Neural cell (in vitro differentiated cells): ENCODE results near the gene GSTM3. TPM values are rescaled to one million over a fixed set of nuclear protein-coding genes. Genes with fewer than 3 reads are reported as not detected.

Experiments used
- H2AFZ ChIP-seq: fragments of 200-600, 300-800 bp; sonication (generic), shearing (Covaris generic); 2 replicates; pipeline ENCODE4 v1.6.0; 2014; ENCODE audit warnings: low read depth, mild to moderate bottlenecking, antibody characterized with exemption, low read length, moderate library complexity
- H3F3A ChIP-seq: fragments of 200-600 bp; shearing (Covaris generic); 2 replicates; pipeline ENCODE4 v1.6.1; 2016; ENCODE audit warnings: mild to moderate bottlenecking, moderate library complexity, mixed read lengths, antibody characterized with exemption, low read length; ENCODE audit not compliant: insufficient read depth, poor library complexity, severe bottlenecking
- H3K27ac ChIP-seq: fragments of 200-600, 300-800 bp; sonication (generic), shearing (Covaris generic); 2 replicates; pipeline ENCODE4 v1.5.1; 2014; ENCODE audit warnings: mild to moderate bottlenecking, low read length, moderate library complexity
- H3K27me3 ChIP-seq: fragments of 300-800, 200-600 bp; sonication (generic), shearing (Covaris generic); 2 replicates; pipeline ENCODE4 v1.6.0; 2014; ENCODE audit warnings: mild to moderate bottlenecking, low read depth, low read length, moderate library complexity; ENCODE audit not compliant: insufficient read depth
- H3K36me3 ChIP-seq: fragments of 300-800, 200-600 bp; sonication (generic), shearing (Covaris generic); 2 replicates; pipeline ENCODE4 v1.5.1; 2014; ENCODE audit warnings: mild to moderate bottlenecking, antibody characterized with exemption, low read length, moderate library complexity; ENCODE audit not compliant: insufficient read depth
- H3K4me2 ChIP-seq: fragments of 300-800, 200-600 bp; sonication (generic), shearing (Covaris generic); 2 replicates; pipeline ENCODE4 v1.6.0; 2014; ENCODE audit warnings: mild to moderate bottlenecking, low read length
- H3K4me3 ChIP-seq: fragments of 300-800, 200-600 bp; sonication (generic), shearing (Covaris generic); 2 replicates; pipeline ENCODE4 v1.5.1; 2014; ENCODE audit warnings: mild to moderate bottlenecking, low read length, moderate library complexity
- H3K79me2 ChIP-seq: fragments of 200-600 bp; shearing (Covaris generic); replicated peaks from 2 replicates; pipeline ENCODE4 v1.6.0; 2014; ENCODE audit warnings: mild to moderate bottlenecking, low read length, moderate library complexity; ENCODE audit not compliant: insufficient read depth
- H3K9ac ChIP-seq: fragments of 300-800, 200-600 bp; sonication (generic), shearing (Covaris generic); 2 replicates; pipeline ENCODE4 v1.6.1; 2016; ENCODE audit warnings: mild to moderate bottlenecking, low read length, mixed read lengths
- H3K9me2 ChIP-seq: fragments of 200-600 bp; shearing (Covaris generic); 2 replicates; pipeline ENCODE4 v1.6.1; 2016; ENCODE audit warnings: mild to moderate bottlenecking, low read length, mixed read lengths; ENCODE audit not compliant: insufficient read depth
- H3K9me3 ChIP-seq: fragments of 200-600, 300-800 bp; sonication (generic), shearing (Covaris generic); 2 replicates; pipeline ENCODE4 v1.6.1; 2016; ENCODE audit warnings: mild to moderate bottlenecking, mixed run types, low read length, moderate library complexity, mixed read lengths
- H4K20me1 ChIP-seq: fragments of 200-600 bp; shearing (Covaris generic); 2 replicates; pipeline ENCODE4 v1.6.1; 2016; ENCODE audit warnings: mild to moderate bottlenecking, mixed run types; ENCODE audit not compliant: insufficient read depth
- CTCF ChIP-seq: fragments of 450-650 bp; IDR thresholded peaks from 2 replicates; pipeline ENCODE4 v1.5.1; 2014; ENCODE audit warnings: antibody characterized with exemption, mild to moderate bottlenecking, moderate library complexity; ENCODE audit not compliant: poor library complexity, severe bottlenecking
- EP300 ChIP-seq: fragments of 450-650 bp; conservative IDR thresholded peaks from 2 replicates; pipeline ENCODE4 v1.6.1; 2014; ENCODE audit warnings: antibody characterized with exemption, mild to moderate bottlenecking, moderate library complexity; ENCODE audit not compliant: poor library complexity, severe bottlenecking
- EZH2 ChIP-seq: fragments of 200-600, 300-800 bp; shearing (Covaris generic), sonication (generic); IDR thresholded peaks from 2 replicates; pipeline ENCODE4 v1.6.1; 2014; ENCODE audit warnings: antibody characterized with exemption, low read length, borderline replicate concordance, mild to moderate bottlenecking; ENCODE audit not compliant: insufficient read depth, poor library complexity, severe bottlenecking
- MXI1 ChIP-seq: fragments of 450-650 bp; conservative IDR thresholded peaks from 2 replicates; pipeline ENCODE4 v1.6.1; 2014; ENCODE audit warnings: antibody characterized with exemption, mild to moderate bottlenecking; ENCODE audit not compliant: poor library complexity, severe bottlenecking
- POLR2AphosphoS5 ChIP-seq: IDR thresholded peaks from 2 replicates; pipeline ENCODE4 v1.6.1; 2012
- RAD21 ChIP-seq: fragments of 450-650 bp; conservative IDR thresholded peaks from 2 replicates; pipeline ENCODE4 v1.6.1; 2014; ENCODE audit warnings: antibody characterized with exemption, mild to moderate bottlenecking, moderate library complexity
- SMC3 ChIP-seq: fragments of 450-650 bp; conservative IDR thresholded peaks from 2 replicates; pipeline ENCODE4 v1.6.1; 2014; ENCODE audit warnings: antibody characterized with exemption, mild to moderate bottlenecking, moderate library complexity; ENCODE audit not compliant: poor library complexity
- TAF1 ChIP-seq: IDR thresholded peaks from 2 replicates; pipeline ENCODE4 v1.6.1; 2012; ENCODE audit warnings: low read depth
- polyA plus RNA-seq: library from polyadenylated mRNA; depleted of rRNA; stranded (reverse); fragments of >200 nt; gene quantifications from 2 replicates; pipeline ENCODE4 v1.2.3, GENCODE V29; 2014
- TF ChIP-seq, protein P1 (sequence below): IDR thresholded peaks from 2 replicates; pipeline ENCODE4 v1.6.1; 2012; ENCODE audit warnings: borderline replicate concordance

The GSTM3 gene
- polyA plus RNA-seq, 1 donor from 2014 or later = 195 TPM

DNA sequence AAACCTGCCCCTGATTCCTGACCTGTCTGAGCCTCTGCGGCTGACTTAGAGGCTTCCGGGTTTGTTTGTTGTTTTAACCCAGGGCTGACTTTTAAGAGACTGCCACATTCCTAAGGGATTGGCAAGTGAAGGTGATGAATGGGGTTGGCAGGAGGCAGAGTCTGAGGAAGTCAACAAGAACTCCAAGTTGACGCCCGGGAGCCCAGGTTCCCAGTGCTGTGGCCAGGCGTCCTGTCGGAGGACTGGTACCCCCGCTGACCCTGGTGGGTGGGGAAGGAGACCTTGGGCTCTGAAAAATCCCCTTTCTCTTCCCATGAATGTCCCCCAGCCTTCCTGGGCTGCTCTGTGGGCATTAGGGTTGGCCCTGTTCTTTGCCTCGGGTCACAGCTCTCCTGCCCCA is 42.6 kb upstream of the GSTM3 start:
- no peaks in the 10 kb centered on the region for H3K27me3 ChIP-seq
- no peaks in the 10 kb centered on the region for H4K20me1 ChIP-seq
- H3K27ac ChIP-seq = no peak overlapping the region
- H3K79me2 ChIP-seq = no peaks in the 10 kb centered on the region
- no peak overlapping the region for H3K9ac ChIP-seq
- TF ChIP-seq TAF1 (no peak), RAD21 (no peak), CTCF (no peak), POLR2AphosphoS5 (no peak), EZH2 (no peak), EP300 (no peak), MXI1 (no peak), SMC3 (no peak)
- TF ChIP-seq, protein P1, sequence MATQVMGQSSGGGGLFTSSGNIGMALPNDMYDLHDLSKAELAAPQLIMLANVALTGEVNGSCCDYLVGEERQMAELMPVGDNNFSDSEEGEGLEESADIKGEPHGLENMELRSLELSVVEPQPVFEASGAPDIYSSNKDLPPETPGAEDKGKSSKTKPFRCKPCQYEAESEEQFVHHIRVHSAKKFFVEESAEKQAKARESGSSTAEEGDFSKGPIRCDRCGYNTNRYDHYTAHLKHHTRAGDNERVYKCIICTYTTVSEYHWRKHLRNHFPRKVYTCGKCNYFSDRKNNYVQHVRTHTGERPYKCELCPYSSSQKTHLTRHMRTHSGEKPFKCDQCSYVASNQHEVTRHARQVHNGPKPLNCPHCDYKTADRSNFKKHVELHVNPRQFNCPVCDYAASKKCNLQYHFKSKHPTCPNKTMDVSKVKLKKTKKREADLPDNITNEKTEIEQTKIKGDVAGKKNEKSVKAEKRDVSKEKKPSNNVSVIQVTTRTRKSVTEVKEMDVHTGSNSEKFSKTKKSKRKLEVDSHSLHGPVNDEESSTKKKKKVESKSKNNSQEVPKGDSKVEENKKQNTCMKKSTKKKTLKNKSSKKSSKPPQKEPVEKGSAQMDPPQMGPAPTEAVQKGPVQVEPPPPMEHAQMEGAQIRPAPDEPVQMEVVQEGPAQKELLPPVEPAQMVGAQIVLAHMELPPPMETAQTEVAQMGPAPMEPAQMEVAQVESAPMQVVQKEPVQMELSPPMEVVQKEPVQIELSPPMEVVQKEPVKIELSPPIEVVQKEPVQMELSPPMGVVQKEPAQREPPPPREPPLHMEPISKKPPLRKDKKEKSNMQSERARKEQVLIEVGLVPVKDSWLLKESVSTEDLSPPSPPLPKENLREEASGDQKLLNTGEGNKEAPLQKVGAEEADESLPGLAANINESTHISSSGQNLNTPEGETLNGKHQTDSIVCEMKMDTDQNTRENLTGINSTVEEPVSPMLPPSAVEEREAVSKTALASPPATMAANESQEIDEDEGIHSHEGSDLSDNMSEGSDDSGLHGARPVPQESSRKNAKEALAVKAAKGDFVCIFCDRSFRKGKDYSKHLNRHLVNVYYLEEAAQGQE = no peak
- no peaks in the 10 kb centered on the region for H3K9me2 ChIP-seq
- no peaks in the 10 kb centered on the region for H3F3A ChIP-seq
- H3K9me3 ChIP-seq = peaks cover 4% of the 10 kb centered on the region
- no peak overlapping the region for H2AFZ ChIP-seq
- H3K36me3 ChIP-seq = no peaks in the 10 kb centered on the region
- H3K4me3 ChIP-seq = no peak overlapping the region
- no peak overlapping the region for H3K4me2 ChIP-seq

- no peaks in the 10 kb centered on the region for H4K20me1 ChIP-seq
- H3K36me3 ChIP-seq = no peaks in the 10 kb centered on the region
- H2AFZ ChIP-seq = no peak overlapping the region
- H3K27me3 ChIP-seq = no peaks in the 10 kb centered on the region
- no peak overlapping the region for H3K27ac ChIP-seq
- no peak overlapping the region for H3K4me2 ChIP-seq
- no peak overlapping the region for H3K4me3 ChIP-seq
- H3K9me2 ChIP-seq = no peaks in the 10 kb centered on the region
- H3F3A ChIP-seq = no peaks in the 10 kb centered on the region
- H3K9ac ChIP-seq = no peak overlapping the region
- peaks cover 4% of the 10 kb centered on the region for H3K9me3 ChIP-seq
- TF ChIP-seq SMC3 = no peak
- TF ChIP-seq, protein P1 = no peak
- no peak for TF ChIP-seq EZH2
- TF ChIP-seq TAF1 = no peak
- TF ChIP-seq POLR2AphosphoS5 = no peak
- TF ChIP-seq EP300 = no peak
- TF ChIP-seq CTCF = no peak
- TF ChIP-seq RAD21 = no peak
- no peak for TF ChIP-seq MXI1
- H3K79me2 ChIP-seq = no peaks in the 10 kb centered on the region
Observed at GRCh38 chr1:109782927-109783326, 42.1 kb upstream of the GSTM3 start.
